Stromal cell of bone marrow (primary cell): ENCODE results near the gene PRKAG2.
"Not testable (repeated sequence)": the region's sequence is repeated elsewhere in the genome, so short reads cannot be mapped to it uniquely, and the experiment has no call there.

Source experiments
- DNase-seq: peaks from one replicate; pipeline ENCODE4 v3.0.0-alpha.2; 2012; ENCODE audit warnings: low read depth

PRKAG2 gene

DNA sequence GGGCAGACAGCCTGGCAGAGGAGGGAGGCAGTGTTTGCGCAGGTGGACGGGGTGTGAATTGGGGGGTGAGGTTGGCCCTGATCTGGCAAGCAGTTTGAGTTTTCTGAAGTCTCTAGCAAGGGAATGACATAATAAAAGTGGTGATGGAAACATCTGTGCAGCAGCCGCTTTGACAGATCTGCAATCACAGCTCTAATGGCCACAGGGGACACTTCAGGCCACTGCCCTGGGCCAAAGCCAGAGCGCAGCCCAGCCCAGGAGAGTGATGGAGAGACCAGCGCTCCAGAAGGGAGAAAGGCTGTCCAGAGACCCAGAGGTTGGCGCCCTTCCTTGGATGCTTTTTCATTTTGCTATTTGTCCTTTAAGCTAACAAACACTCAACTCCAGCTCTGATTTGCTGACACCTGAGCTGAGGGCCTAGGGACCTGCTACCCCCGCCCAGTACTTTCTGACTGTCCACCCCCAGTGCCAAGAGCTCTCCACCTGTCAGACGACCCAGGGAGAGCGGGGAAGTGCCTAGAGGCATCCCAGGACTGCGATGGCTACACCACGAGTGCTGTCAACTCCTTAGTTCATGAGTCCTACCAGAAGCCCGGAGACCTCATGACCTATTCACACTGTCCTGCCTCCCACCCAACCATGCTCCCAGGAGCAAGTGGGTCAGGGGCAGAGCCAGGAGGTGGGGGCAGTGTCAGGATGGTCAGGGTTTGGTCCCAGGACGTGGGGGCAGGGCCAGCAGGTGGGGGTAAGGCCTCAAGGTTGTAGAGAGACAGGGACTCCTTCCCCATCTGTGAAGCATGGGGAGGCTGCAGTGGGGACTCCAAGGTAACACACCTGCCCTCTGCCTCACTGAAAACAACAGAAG, 112.6 kb downstream of the PRKAG2 start:
- no peak for DNase-seq

DNA sequence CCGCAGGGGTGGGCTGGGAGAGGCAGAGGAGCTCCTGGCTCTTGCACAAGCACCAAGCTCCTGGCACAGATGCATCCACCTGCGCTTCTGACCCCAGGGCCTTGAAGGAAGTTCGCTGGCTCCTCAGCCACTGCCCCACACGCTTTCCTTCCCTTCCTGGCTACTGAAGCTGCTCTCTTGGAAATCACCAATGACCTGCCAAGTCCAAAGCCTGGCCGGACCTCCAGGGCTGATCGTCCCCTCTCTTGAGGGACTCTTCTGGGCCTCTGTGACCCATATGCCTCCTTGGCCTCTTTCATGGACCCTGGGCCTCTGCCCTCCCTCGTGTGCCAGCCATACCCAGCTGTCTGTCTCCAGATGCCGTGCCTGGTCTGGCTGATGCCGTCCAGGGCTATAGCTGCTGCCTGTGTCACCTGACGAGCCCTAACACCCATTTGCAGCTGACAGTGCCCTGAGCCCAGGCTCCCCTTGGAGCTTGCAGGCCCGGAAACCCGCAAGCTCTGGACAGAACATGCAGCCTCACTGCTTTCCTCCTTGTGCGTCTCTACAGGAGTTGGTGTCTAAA, 113.4 kb downstream of the PRKAG2 start:
- no peak for DNase-seq

DNA sequence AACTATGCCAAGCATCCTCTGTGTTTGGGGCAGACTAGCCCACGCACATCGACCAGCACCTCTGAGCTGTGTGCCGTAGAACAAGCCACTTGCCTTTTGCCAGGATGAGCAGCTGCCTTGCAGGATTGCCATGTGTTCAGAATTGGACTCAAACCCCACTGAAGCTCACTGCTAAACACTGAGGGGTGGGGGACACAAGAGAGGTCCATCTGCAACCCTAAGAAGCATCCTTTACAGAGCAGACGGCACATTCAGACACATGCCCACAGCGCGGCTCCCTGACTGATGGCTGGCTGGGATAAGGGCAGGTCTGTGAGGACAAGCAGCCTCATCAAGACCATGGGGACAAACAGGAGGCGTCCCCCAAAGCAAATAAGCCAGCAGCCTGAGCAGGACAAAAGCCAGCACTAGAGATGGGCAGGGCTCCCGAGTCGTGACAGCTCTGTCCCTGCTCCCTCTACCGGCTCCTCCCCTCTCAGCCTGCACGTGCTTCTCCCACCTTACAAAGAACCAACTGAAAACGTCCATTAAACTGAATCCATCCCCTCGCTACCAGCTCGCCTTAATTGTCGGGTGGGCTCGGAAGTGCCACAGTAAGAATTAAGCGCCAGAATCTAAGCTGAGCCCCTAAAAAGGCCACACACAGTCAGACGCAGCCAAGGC, 114.2 kb downstream of the PRKAG2 start:
- DNase-seq = no peak

GRCh38 chr7:151761957-151762356, 115.0 kb downstream of the PRKAG2 start:
- no peak for DNase-seq

DNA sequence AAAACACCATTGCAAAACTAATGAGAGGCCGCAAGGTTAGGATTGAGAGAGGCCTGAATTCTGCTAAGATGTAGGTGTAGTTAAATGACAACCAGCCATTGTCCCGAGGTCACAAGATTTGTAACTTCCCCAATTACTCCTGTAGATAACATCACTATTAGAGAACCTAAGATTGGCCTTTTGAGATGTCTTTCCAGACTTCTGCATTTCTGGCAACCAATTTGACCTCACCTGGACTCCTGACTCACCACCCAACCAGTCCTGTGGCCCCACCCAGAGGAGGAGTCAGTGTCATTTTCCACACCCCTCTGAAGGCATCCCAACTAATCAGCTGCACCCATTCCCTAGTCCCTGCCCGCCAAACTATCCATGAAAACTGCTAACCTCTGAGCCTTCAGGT, 115.7 kb downstream of the PRKAG2 start:
- no peak for DNase-seq

GRCh38 chr7:151759591-151760042, 117.3 kb downstream of the PRKAG2 start:
- no peak for DNase-seq

DNA sequence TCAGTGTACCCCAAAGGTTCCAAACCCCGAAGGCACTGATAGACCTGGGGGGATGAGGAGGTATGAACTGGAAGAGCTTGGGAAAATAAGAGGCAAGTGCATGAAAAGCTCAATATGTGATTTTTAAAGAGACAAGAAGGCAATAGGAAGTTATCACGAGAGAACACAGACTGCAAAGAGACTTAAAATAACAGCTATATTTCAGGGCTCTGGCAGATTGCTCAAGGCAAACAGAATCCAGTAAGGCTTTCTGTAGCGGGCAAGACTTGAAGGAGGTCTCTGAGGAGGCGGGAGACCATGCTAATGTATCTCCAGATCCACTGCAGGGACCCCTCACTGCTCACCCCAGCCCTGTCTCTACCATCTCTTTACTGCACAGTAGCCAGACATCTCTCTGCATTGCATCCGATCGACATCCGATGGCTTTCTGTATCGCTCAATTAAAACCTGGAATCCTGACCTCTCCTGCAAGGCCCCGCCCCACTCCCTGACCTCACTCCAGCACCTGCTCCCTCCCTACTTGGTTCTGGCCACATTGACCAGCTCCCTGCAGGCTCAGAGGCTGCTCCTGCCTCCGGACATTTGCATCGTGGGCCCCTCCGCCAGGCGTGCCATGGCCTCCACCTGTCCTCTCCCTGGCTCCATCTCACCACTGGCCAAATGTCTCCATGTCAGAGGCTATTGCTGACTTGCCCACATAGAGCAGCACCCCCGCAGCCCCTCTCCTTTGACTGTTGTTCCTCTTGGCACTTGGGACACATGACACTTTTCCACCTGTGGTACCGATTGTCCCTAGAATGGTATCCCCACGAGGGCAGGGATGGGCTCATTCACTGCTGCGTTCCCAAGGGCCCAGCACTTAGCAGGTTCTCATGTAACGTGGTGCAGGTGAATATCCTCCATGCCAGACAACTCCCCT, 118.0 kb downstream of the PRKAG2 start:
- no peak for DNase-seq

DNA sequence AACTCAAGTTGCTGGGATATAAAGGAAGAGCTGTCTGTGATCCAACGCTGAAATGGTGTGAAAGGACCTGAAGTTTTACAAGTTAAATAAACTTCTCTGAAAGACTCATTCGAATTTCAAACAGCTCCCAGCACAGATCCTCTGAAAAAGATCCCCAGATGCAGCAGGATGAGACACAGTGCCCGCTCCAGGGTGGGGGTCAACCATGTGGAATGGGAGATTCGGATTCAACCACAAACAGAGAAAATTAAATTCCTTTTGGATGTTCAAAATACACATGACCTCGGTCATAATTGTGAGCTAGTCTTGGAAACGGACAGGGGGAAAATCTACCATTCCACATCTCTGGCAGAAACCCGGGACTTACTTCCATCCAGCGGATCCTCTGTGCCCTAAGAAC, 119.6 kb downstream of the PRKAG2 start:
- no peak for DNase-seq

DNA sequence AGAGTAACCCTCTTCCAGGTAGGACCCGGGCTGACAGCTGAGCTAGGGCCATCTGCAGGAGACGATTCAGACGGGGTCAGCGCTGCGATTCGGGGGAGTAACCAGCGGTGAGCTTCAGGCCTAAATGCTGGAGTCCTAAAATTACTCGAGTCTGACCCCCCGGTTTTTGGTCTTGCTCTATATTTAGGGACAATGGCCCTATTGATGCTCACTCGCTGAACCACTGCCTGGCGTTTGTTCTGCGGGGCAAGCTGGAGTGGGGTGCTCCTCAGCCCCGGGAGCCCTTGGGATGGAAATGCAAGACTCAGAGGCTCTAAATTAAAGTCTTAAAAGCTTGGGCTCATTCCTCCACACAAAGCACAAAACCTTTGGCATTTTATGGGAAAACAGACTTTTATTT, 120.0 kb downstream of the PRKAG2 start:
- no peak for DNase-seq

GRCh38 chr7:151756076-151756731, 120.7 kb downstream of the PRKAG2 start:
- DNase-seq = no peak

DNA sequence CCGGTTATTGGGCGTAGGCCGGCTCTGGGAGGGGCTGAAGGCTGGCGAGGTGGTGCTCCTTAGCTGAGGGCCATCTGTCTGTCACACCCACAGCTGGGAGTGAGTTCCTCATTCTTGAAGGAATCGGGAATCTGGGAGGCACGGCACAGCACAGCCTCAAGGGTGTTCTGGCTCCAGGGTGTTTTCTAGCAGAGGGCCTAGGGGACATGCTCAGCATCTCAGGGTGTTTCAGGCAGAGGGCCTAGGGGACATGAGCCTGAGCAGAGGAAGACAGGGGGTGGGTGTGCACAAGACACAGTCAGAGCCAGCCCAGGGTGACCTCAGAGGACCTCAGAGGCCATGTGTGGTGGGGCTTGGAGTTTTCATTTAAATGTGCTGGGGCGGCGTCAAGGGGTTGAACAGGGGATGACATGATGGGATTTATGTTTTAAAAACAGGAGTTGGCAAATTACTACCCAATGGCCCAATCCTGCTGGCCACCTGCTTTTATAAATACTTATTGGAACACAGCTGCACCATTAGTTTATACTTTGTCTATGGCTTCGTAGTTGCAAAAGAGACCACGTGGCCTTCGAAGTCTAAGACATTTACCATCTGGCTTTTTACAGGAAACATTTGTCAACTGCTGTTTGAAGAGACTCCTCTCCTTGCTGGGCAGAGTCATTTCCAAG, 121.6 kb downstream of the PRKAG2 start:
- no peak for DNase-seq

GRCh38 chr7:151754688-151755130, 122.2 kb downstream of the PRKAG2 start:
- no peak for DNase-seq

DNA sequence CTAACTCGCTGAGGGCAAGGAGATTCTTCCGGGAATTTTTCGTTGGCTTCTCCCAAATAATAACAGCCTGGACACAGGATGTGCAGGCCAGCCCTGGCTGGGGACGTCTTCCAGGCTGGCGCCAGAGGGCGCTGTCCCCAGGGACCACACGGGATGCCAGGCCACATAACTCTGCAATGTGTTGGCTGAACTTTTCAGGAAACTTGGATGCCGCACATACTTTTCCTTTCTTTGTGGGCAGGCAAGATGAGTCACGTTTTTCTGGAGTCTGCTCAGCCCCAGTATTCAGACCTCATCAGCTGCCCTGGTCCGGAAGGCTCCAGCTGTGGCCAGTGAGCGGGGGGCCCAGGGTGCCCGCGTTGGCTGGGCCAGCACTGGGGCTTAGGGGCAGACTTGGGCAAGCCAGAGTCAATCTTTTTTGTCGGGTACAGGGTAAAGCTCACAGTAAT, 122.7 kb downstream of the PRKAG2 start:
- peak; percentile 94 for DNase-seq

DNA sequence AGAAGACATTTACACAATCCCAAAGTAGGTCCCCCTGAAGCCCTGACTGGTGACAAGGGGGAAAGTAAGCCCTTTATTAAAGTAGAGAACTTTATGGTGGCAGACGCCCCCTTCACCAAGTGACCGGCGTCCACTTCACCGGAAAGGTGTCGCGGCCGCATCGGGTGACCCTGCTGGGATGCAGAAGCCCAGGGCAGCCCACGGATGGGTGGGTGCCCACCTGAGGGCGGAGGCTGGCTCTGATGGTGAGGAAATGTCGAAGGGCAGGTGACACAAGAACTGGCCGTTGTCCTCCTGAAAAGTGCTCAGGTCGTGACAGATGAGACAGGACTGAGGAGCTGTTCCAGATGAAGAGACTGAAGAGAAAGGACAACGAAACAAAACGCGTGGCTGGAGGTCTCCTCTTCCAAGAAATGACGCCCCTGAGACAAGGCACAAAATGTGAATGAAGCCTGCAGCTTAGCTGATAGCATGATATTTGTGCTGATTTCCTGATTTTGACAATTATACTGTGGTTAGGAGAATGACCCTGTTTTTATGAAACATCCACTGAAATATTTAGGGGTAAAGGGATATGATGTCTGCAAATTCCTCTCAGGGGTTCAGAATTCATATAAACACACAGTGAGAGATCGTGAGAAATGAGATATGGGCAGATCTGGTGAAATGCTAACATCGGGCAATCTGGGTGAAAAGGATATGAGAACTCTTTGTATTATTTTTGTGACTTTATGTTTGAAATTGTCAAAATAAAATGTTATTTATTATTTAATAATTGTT, 123.9 kb downstream of the PRKAG2 start:
- DNase-seq = no peak

DNA sequence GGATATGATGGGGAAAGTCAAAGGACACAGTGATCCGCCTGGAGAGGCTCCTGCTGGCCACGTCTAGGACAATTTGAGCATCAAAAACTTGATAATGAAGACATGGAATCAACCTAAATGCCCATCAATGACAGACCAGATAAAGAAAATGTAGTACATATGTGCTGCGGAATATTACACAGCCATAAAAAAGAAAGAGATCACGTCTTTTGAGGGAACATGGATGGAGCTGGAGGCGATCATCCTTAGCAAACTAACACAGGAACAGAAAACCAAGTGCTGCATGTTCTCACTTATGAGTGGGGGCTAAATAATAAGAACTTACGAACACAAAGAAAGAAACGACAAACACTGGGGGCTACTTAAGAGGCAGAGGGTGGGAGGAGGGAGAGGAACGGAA, 124.9 kb downstream of the PRKAG2 start:
- DNase-seq = no peak

GRCh38 chr7:151748733-151749132, 128.2 kb downstream of the PRKAG2 start:
- DNase-seq = no peak

- not testable (repeated sequence) for DNase-seq
Measured at GRCh38 chr7:151748021-151748420, 128.9 kb downstream of the PRKAG2 start.

GRCh38 chr7:151745706-151746105, 131.2 kb downstream of the PRKAG2 start:
- DNase-seq = no peak

DNA sequence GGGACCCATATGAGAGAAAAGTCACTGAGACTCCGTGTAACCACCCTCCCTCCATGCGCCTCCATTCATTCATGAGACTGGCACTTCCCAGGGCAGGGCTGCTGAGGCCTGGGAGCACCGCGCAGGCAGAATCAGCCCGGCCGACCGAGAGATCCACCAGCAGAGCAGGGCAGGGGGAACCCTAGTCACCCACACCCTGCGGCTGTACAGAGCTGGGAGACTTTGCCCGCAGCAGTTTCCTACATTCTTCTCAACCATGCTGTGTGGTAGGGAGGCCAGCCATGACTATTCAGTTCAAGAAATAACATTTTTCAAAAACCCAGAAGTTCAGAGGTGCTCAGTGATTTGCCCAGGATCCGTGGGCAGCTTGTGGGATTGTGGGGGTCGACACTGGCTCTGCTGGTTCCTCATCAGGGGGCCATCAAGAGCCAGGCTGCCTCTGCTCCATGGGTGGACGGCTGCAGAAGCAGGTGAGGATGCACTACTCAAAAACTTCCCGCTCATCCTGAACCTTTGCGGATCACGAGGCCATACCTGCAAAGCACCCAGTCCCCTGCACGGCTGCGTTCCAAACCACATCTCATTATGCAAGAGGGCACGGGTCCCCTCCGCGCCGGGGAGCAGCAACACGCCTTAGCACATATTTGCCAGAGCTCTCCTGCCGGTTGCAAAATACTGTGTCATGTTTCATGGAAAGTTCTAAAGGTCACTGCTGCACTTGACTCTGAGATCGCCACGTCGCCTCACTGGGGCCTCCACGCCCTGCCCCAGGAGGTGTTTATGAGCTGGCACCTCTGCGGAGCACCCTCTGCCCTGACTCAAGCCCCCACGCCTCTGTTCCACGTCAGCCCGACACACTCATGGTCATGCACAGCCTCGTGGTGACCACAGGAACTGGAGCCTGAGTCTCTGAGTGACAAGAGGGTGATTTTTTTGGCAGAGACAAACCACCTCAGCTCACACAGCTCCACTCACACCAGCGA, 132.0 kb downstream of the PRKAG2 start:
- peak; percentile 77 for DNase-seq
